GM21367 (cell line): ENCODE data around the gene XAGE5.
"Not testable (repeated sequence)": the region's sequence is repeated elsewhere in the genome, so short reads cannot be mapped to it uniquely, and the experiment has no call there.

Experiments used
- ATAC-seq: cut with Tn5 transposase; IDR thresholded peaks from one replicate; pipeline ENCODE4 v1.9.1; 2021; ENCODE audit not compliant: unreplicated experiment

XAGE5 gene, protein sequence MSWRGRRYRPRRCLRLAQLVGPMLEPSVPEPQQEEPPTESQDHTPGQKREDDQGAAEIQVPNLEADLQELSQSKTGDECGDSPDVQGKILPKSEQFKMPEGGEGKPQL

DNA sequence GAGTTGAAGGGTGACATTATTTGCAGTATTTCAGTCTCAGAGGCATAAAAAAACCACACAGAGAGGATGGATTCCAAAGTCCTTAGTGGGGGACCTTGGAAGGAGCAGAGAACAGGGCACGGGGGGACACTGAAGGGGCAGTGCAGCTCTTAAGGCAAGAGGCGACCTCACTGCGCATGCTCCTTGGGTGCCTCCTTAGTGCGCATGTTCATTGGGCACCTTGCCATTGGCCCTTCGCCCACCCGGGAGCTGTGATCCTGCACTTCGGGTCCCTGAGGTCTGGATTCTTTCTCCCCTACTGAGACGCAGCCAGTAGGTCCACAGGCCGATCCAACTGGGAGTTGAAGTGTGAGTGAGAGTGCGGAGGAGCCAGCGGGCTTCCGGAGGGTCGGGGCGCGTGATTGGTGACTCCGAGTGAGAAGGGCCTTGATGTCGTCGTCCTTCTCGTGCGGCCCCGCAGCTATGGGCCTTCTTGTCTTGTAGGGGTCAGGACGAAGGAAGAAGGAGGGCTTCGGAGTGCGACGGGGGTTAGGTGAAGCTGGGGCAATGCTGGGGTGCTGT lies at the start of gene XAGE5:
XAGE5 (plus strand) TSS at position 223 of the 561 bp plus-strand sequence. CDS start 1,280 bp downstream, outside the sequence.
- ATAC-seq = no peak

DNA sequence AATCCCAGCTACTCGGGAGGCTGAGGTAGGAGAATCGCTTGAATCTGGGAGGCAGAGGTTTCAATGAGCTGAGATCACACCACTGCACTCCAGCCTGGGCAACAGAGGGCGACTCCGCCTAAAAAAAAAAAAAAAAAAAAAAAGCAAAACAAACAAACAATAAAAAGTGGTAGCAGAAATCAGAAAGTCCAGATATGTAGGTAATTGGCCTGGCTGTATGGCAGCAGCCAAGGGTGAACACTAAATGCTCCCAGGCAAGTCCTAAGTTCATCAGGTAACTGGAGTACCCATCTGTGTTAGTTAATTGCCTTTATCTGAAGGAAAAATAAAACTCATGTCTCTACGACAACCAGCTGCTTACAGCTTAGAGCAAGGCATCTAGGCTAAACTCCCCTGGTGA lies 45.1 kb upstream of the XAGE5 start:
- ATAC-seq = not testable (repeated sequence)

DNA sequence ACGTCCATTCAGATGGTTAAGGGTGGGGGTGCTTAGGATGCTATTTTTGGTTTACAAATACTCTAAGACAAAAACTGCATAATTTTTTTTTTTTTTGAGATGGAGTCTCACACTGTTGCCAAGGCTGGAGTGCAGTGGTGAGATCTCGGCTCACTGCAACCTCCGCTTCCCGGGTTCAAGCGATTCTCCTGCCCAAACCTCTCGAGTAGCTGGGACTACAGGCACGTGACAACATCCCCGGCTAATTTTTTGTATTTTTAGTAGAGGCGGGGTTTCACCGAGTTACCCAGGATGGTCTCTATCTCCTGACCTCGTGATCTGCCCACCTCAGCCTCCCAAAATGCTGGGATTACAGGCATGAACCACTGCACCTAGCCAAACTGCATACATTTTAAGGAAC lies 37.6 kb upstream of the XAGE5 start:
- ATAC-seq = not testable (repeated sequence)

DNA sequence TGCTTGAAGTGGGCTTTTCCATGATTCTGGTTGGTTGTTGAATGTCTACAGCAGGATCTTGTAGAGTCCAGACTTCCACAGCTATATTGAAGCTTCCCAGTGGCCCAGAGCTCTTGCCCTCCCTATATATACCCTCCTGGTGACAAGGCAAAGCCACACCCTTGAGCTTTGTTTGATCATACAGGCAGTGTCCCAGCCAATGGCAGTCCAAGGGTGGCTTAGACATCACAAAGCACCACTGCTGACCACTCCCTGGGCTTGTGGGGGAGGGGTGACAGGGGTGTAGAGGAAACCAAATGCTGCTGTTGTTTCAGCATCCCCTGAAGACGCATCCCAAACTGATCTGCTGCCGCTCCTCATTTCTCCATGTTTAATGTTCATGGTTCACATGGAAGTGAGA lies 13.8 kb upstream of the XAGE5 start, which contains the start of gene SPANXN5:
SPANXN5 (minus strand) TSS at position 101 of the 400 bp plus-strand sequence; CDS start at position 22, 79 bp downstream.
- ATAC-seq = not testable (repeated sequence)

DNA sequence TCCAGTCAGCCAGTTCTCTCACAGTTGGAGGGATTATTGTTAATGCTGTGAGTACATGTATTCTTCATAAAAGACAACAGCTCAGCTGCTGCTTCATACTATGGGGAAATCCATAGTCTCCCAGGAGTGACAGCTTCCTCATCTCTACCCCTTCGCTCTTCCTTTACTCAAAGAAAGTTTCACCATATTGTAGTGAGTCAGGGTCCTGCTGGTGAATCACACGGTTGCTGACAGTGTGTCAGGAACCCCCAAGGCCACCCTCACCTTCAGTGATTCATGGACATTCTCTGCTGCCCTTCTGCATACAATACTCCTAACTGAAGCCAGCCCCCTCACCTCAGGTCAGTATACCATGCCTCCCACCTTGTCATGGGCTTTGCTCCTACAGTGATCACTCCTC lies 6.2 kb upstream of the XAGE5 start:
- ATAC-seq = not testable (repeated sequence)

DNA sequence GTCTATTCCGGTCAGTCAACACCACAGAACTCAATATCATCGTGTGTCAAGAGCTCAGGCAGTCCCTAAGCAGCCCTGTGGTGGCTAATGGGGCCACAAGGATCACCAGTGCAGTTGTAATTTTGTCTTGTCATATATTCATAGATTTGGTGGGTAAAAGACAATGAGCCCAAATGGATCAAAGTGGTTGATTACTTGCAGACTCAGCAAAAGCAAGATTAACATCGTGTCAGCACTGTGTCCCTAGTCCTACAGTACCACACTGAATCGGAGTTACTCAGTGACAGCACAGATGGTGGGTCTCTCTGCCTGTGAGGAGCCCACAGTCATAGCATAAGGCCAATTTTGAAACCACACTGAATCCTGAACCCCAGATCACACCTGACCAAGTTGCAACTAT lies 8.7 kb downstream of the XAGE5 start:
- no peak for ATAC-seq

DNA sequence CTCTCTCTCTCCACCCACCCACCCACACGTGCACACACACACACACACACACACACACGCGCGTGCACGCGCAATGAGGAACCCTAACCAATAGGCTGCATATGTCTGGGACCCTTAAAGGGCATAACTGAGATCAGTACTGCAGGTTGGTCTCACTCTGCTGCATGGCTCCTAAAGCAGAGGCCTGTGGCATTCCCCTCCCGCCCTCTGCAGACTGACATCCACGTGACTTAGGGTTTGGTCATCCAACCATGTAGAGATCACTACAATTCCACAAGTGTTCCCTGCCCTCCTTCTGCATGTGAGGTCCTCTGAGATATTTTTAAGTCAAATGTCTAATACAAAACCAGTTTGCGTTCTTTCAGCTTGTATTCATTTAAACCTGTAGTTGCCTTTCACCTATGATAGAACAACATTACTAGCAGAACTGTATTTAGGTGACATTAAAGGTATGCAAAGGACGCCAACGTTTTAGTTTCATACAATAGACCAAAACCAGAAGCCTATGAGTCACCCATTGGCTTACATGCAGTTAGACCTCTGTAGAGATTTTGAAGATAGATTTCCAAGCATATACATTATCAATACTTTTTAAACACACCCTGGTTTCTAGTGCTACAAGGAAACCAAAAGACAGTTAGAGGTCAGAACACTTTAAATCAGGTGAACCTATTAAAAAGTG lies 10.1 kb downstream of the XAGE5 start:
- ATAC-seq = no peak

DNA sequence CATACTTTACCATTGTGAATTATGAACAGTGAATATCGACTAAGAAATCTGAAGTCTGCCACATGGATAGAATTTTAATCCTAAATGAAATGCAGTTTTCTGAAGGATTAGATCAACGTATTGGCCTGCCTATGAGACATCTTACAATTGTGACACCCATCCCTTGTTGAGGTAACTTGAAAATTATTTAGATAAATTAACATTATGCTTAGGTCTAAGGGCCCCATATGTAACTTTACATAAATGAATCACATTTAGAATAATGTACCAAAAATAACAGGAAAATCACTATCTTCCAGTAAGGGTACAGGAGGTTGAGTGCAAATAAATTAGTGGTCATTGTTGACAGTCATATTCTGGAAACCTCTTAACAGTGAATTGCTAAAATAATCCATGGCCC lies 13.5 kb downstream of the XAGE5 start:
- ATAC-seq = no peak

DNA sequence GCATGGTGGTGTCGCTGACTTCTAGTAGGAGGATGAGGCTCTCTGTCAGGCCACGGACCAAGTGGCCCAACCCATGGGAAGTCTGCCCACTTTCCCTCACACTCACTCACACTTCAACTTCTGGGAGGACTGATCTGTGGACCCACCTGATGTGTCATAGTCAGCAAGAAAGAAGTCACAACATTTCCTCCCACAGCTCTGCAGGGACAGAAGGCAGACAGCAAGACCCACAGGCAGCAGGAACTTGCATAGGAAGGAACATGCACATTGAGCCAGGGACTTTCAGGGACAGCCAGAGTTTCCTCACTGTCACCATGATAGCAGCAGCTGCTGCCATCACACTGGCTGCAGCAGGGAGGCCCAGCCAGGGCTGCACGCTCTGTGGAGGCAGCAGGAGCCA lies 19.5 kb downstream of the XAGE5 start:
- ATAC-seq = no peak

DNA sequence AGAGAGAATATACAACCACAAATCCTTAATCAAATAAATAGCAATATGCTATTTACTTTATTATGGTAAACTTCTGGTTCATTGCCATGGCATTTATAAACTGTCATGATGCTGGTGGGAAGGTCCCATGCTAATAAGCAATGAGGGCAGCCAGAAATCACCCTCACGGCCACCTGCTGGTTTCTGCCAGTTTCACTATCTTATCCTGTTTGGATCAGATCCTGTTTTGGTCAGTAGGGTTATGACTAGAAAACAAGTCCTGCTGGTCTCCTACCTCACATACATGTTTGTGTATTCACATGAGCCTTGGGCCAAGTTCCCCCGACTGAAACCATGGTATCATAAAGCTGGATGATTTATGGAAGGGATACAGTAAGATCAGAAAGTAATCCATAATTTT lies 28.1 kb downstream of the XAGE5 start:
- no peak for ATAC-seq

DNA sequence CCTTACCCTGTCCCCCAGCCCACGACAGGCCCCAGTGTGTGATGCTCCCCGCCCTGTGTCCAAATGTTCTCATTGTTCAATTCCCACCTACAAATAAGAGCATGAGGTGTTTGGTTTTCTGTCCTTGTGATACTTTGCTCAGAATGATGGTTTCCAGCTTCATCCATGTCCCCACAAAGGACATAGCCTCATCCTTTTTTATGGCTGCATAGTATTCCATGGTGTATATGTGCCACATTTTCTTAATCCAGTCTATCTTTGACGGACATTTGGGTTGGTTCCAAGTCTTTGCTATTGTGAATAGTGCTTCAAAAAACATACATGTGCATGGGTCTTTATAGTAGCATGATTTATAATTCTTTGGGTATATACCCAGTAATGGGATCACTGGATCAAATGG lies 32.5 kb downstream of the XAGE5 start:
- ATAC-seq = not testable (repeated sequence)

DNA sequence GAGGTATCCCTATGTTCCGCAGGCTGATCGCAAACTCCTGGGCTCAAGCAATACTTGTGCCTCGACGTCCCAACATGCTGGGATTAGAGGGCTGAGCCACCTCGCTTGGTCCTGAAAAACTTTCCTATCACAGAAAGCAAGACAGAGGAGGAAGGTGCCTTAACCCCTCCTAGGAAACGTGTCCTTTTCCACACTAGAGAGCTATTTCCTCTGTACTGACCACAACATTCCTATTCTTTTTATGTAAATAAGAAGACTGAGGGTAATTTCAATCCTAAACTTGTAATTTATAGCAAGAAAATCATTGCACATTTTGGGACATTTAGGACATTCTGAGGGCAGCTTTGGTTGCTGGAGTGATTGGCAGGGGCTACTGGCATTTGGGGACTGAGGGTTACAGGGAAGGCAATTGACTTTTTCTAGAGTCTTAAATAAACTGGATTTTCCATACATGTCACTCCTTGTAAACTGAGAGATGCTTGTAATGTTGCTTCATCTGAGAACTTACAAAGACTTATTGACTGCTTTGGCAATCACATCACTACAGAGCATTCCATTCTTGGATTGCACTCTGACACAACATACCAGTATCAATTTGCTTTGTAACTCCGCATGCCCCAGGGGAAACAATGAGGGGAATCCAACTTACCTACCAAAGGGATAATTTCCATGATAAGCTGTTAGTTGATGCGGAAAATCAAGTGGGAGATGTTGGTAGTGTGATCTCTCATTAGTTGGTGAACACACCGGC lies 41.2 kb downstream of the XAGE5 start:
- ATAC-seq = no peak

DNA sequence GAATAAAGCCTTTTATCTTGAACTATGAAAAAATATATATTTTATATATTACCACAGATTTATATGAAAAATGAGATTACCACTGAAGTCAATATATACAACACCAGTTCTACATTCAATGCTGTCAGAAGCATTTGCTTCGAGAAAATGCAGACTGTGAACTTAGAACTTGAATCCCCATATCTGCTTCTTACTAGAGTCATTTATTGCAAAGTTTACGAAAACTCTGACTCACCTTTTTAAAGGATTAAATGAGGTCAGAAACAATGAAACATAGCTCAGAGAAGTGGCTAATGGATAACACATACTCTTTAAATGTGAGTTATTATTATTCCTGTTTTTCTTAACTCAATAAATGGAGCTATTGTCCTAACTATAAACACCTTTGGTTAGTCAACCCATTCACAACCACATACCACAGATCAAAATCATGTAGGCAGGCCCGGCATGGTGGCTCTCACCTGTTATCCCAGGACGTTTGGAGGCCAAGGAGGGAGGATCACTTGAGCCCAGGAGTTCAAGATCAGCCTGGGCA lies 46.0 kb downstream of the XAGE5 start:
- not testable (repeated sequence) for ATAC-seq

DNA sequence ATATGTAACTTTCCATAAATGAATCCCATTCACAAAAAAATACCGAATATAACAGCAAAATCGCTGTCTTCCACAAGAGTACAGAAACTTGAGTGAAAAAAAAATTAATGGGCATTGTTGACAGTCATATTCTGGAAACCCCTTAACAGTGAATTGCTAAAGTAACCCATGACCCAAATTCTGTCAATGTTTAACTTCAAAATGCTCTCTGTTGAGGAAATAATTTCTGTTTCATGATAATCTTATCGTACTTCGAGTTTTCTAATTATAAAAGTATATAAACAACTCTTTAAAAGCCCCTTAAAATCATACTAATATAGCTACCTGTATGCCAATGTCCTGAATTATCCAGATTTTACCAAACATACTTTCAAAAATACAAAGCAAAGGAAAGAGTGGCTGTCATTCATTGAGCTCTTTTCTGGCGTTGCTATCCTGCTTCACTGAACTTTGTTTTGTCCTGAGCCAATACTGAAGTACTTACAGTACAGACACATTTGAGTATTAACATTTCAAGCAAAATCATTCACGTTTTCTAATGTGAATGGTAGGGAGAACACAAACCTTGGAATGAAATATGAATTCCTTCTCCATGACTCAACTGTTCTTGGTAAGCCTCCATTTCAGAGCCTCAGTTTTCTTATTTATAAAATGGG lies 54.4 kb downstream of the XAGE5 start:
- no peak for ATAC-seq
